SK-N-SH (cell line): ENCODE results near the gene TAB2. TPM values are rescaled to one million over a fixed set of nuclear protein-coding genes. Genes with fewer than 3 reads are reported as not detected.
A peak's percentile ranks its signal among the peaks of the same experiment; 100 is the strongest.

Experiments used
- CTCF ChIA-PET: fragments of 300-600, 350-600 bp; formaldehyde crosslinking; extraction: SDS; loops from one replicate; lab custom pipeline; 2021; lab: Yijun Ruan, JAX
- POLR2A ChIA-PET: fragments of 350-600 bp; sonication (Branson Sonifier 250); formaldehyde crosslinking; extraction: SDS; loops from one replicate; lab custom pipeline; 2020; ENCODE audit warnings: antibody characterized with exemption, inconsistent platforms; lab: Yijun Ruan, JAX
- DNase-seq: peaks from one replicate; pipeline ENCODE4 v3.0.0; 2012
- H2AFZ ChIP-seq: fragments of 200-600 bp; sonication (generic); 2 replicates; pipeline ENCODE4 v1.8.1; 2016; ENCODE audit warnings: antibody characterized with exemption, mild to moderate bottlenecking, low read depth
- H3F3A ChIP-seq: fragments of 200-600 bp; sonication (generic); replicated peaks from 2 replicates; pipeline ENCODE3; 2016; ENCODE audit warnings: antibody characterized with exemption, mild to moderate bottlenecking; ENCODE audit not compliant: insufficient read depth
- H3K27ac ChIP-seq, 2 experiments: fragments of 200-500 bp in 1 of 2; fragments of 200-600 bp in 1 of 2; sonication (Bioruptor generic) in 1 of 2; sonication (generic), shearing (Covaris generic) in 1 of 2; 2 replicates each; pipeline versions ENCODE4 v1.5.1 to v1.6.1; 2014 to 2016; ENCODE audit warnings: low read depth in 2 of 2, inconsistent platforms in 1 of 2, low read length in 1 of 2, mild to moderate bottlenecking in 1 of 2, mixed read lengths in 1 of 2
- H3K27me3 ChIP-seq: fragments of 200-600 bp; sonication (generic), shearing (Covaris generic); 2 replicates; pipeline ENCODE4 v1.6.1; 2016; ENCODE audit warnings: mixed run types; ENCODE audit not compliant: insufficient read depth
- H3K36me3 ChIP-seq, 2 experiments: fragments of 200-500 bp in 1 of 2; fragments of 200-600 bp in 1 of 2; sonication (Bioruptor generic) in 1 of 2; sonication (generic) in 1 of 2; replicated peaks in 1 of 2; 2 replicates each; pipeline versions ENCODE3 to v1.5.1; 2014 to 2016; ENCODE audit warnings: low read length in 1 of 2, mild to moderate bottlenecking in 1 of 2; ENCODE audit not compliant: insufficient read depth in 2 of 2, control insufficient read depth in 1 of 2
- H3K4me1 ChIP-seq, 2 experiments: fragments of 200-500 bp in 1 of 2; fragments of 200-600 bp in 1 of 2; sonication (Bioruptor generic) in 1 of 2; sonication (generic), shearing (Covaris generic) in 1 of 2; 2 replicates each; pipeline versions ENCODE4 v1.5.1 to v1.6.1; 2014 to 2016; ENCODE audit warnings: low read depth in 1 of 2, low read length in 1 of 2, mixed run types in 1 of 2; ENCODE audit not compliant: insufficient read depth in 2 of 2, control insufficient read depth in 1 of 2
- H3K4me2 ChIP-seq: fragments of 200-600 bp; sonication (generic), shearing (Covaris generic); 2 replicates; pipeline ENCODE4 v1.6.1; 2017; ENCODE audit warnings: mixed run types
- H3K4me3 ChIP-seq, 2 experiments: fragments of 200-500 bp in 1 of 2; fragments of 200-600 bp in 1 of 2; sonication (Bioruptor generic) in 1 of 2; sonication (generic), shearing (Covaris generic) in 1 of 2; 2 replicates each; pipeline versions ENCODE4 v1.5.1 to v1.8.1; 2014 to 2016; ENCODE audit warnings: low read depth in 2 of 2, inconsistent platforms in 1 of 2, low read length in 1 of 2, mild to moderate bottlenecking in 1 of 2, mixed read lengths in 1 of 2, moderate library complexity in 1 of 2
- H3K79me2 ChIP-seq: fragments of 200-600 bp; sonication (generic); 2 replicates; pipeline ENCODE4 v1.8.1; 2017; ENCODE audit warnings: mild to moderate bottlenecking; ENCODE audit not compliant: insufficient read depth
- H3K9ac ChIP-seq: fragments of 200-600 bp; sonication (generic); 2 replicates; pipeline ENCODE4 v1.6.1; 2017; ENCODE audit warnings: mixed run types
- H3K9me2 ChIP-seq: fragments of 200-600 bp; sonication (generic); 2 replicates; pipeline ENCODE4 v1.6.1; 2017; ENCODE audit warnings: mixed run types
- H3K9me3 ChIP-seq: fragments of 200-600 bp; sonication (generic); 2 replicates; pipeline ENCODE4 v1.6.1; 2017; ENCODE audit warnings: mixed run types, mild to moderate bottlenecking, moderate library complexity
- H4K20me1 ChIP-seq: fragments of 200-600 bp; sonication (generic); 2 replicates; pipeline ENCODE4 v1.6.1; 2017; ENCODE audit warnings: mild to moderate bottlenecking, mixed run types; ENCODE audit not compliant: insufficient read depth
- CHD2 ChIP-seq: fragments of 150-350 bp; IDR thresholded peaks from 2 replicates; pipeline ENCODE4 v1.6.1; 2018; ENCODE audit warnings: low read length; ENCODE audit not compliant: partially characterized antibody
- ELF1 ChIP-seq: IDR thresholded peaks from 2 replicates; pipeline ENCODE4 v1.4.0; 2012
- EZH2phosphoT487 ChIP-seq: fragments of 200-600 bp; sonication (generic); IDR thresholded peaks from 2 replicates; pipeline ENCODE4 v1.6.1; 2017; ENCODE audit warnings: low read depth, mixed run types, mild to moderate bottlenecking, antibody characterized with exemption, moderate library complexity, borderline replicate concordance
- FOSL2 ChIP-seq: IDR thresholded peaks from 2 replicates; pipeline ENCODE4 v1.4.0; 2012; ENCODE audit warnings: low read depth, mild to moderate bottlenecking, moderate library complexity, borderline replicate concordance
- GATA2 ChIP-seq: sonication (generic); formaldehyde crosslinking; IDR thresholded peaks from 2 replicates; pipeline ENCODE4 v1.5.0; 2020; ENCODE audit warnings: mild to moderate bottlenecking, missing genetic modification reagents
- JUND ChIP-seq: IDR thresholded peaks from 2 replicates; pipeline ENCODE4 v1.4.0; 2012
- MAX ChIP-seq: IDR thresholded peaks from 2 replicates; pipeline ENCODE4 v1.4.0; 2012; ENCODE audit warnings: low read depth
- MEF2A ChIP-seq: IDR thresholded peaks from 2 replicates; pipeline ENCODE4 v1.4.0; 2012; ENCODE audit warnings: low read depth, borderline replicate concordance
- MXI1 ChIP-seq: IDR thresholded peaks from 2 replicates; pipeline ENCODE4 v1.6.1; 2012; ENCODE audit warnings: mild to moderate bottlenecking, low read depth, low read length, improper control_type of control experiment
- REST ChIP-seq: IDR thresholded peaks from 2 replicates; pipeline ENCODE4 v1.6.1; 2012; ENCODE audit warnings: mild to moderate bottlenecking, low read depth, low read length, moderate library complexity
- SMC3 ChIP-seq: IDR thresholded peaks from 2 replicates; pipeline ENCODE4 v1.6.1; 2012; ENCODE audit warnings: low read depth, low read length, improper control_type of control experiment
- USF2 ChIP-seq: fragments of 150-350 bp; IDR thresholded peaks from 2 replicates; pipeline ENCODE4 v1.6.1; 2017; ENCODE audit warnings: antibody characterized with exemption, low read length, low read depth, borderline replicate concordance
- YY1 ChIP-seq: IDR thresholded peaks from 2 replicates; pipeline ENCODE4 v1.4.0; 2012; ENCODE audit warnings: low read depth, mild to moderate bottlenecking
- WGBS: methylation state at CpG from one replicate; pipeline ENCODE4 v1.1.6; 2017; ENCODE audit warnings: low lambda C conversion rate; 5-methylcytosine and 5-hydroxymethylcytosine counted together
- polyA plus RNA-seq, 3 experiments: library from polyadenylated mRNA; depleted of rRNA; stranded (reverse); fragments of >200 nt; gene quantifications; 2 replicates each; pipeline ENCODE4 v1.2.3, GENCODE V29; 2012
- TF ChIP-seq, protein P1 (sequence below): IDR thresholded peaks from 2 replicates; pipeline ENCODE4 v1.4.0; 2012; ENCODE audit warnings: low read depth, borderline replicate concordance

The TAB2 gene
- polyA plus RNA-seq, 1 of the 3 experiments (the other 2 are of a cell fraction) = 24.4 TPM

GRCh38 chr6:149316108-149316727 lies 1.3 kb upstream of the TAB2 start:
- DNase-seq = no peak
- H3K4me1 ChIP-seq = peaks cover 4 to 8% of the 10 kb centered on the region in 2 experiments; a peak in 2 of 4 replicates
- H3K4me3 ChIP-seq = peak overlapping the region; percentile 81 to 89
- ChIA-PET CTCF (interaction anchor here (1.0 to 4.1 kb wide), 3 partner anchors 116 to 234 kb away, joined by 3 to 19 read pairs (median 4); no protein-coding TSS in a partner anchor), POLR2A (interaction anchor here (1.5 kb wide), 1 partner anchor 116 kb away, joined by 4 read pairs; no protein-coding TSS in a partner anchor)
- H2AFZ ChIP-seq = peak overlapping the region; percentile 92
- peaks cover 28% of the 10 kb centered on the region for H4K20me1 ChIP-seq
- H3K79me2 ChIP-seq = peaks cover 41% of the 10 kb centered on the region
- WGBS = 42% methylated on average over 7 of the region's 7 CpGs
- H3F3A ChIP-seq = peaks cover 15% of the 10 kb centered on the region
- no peaks in the 10 kb centered on the region for H3K9me3 ChIP-seq
- peak overlapping the region; percentile 94 to 99 for H3K27ac ChIP-seq
- peak overlapping the region; percentile 82 for H3K4me2 ChIP-seq
- H3K9ac ChIP-seq = peak overlapping the region; percentile 96
- no peaks in the 10 kb centered on the region for H3K36me3 ChIP-seq
- no peaks in the 10 kb centered on the region for H3K27me3 ChIP-seq
- no peak for TF ChIP-seq SMC3
- TF ChIP-seq JUND = no peak
- TF ChIP-seq, protein P1, sequence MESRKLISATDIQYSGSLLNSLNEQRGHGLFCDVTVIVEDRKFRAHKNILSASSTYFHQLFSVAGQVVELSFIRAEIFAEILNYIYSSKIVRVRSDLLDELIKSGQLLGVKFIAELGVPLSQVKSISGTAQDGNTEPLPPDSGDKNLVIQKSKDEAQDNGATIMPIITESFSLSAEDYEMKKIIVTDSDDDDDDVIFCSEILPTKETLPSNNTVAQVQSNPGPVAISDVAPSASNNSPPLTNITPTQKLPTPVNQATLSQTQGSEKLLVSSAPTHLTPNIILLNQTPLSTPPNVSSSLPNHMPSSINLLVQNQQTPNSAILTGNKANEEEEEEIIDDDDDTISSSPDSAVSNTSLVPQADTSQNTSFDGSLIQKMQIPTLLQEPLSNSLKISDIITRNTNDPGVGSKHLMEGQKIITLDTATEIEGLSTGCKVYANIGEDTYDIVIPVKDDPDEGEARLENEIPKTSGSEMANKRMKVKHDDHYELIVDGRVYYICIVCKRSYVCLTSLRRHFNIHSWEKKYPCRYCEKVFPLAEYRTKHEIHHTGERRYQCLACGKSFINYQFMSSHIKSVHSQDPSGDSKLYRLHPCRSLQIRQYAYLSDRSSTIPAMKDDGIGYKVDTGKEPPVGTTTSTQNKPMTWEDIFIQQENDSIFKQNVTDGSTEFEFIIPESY = no peak
- TF ChIP-seq USF2 = no peak
- no peak for TF ChIP-seq GATA2
- no peak for TF ChIP-seq ELF1
- TF ChIP-seq CHD2 = no peak
- no peak for TF ChIP-seq MAX
- TF ChIP-seq MXI1 = no peak
- no peak for TF ChIP-seq EZH2phosphoT487
- no peak for TF ChIP-seq FOSL2
- no peak for TF ChIP-seq MEF2A
- no peak for TF ChIP-seq REST
- no peak for TF ChIP-seq YY1
- H3K9me2 ChIP-seq = no peaks in the 10 kb centered on the region
